Retinal pigment epithelial cell (primary cell): ENCODE measurements around the gene TTC4.

ENCODE experiments used
- DNase-seq: peaks from one replicate; pipeline ENCODE4 v3.0.0-alpha.2; 2010; ENCODE audit warnings: low read depth
- H3K4me3 ChIP-seq: 2 replicates; pipeline ENCODE4 v1.5.1; 2011; ENCODE audit warnings: mild to moderate bottlenecking, low read length, control low read depth, moderate library complexity
- CTCF ChIP-seq: conservative IDR thresholded peaks from 2 replicates; pipeline ENCODE4 v1.5.1; 2011; ENCODE audit warnings: low read depth, low read length, control low read depth, inconsistent platforms

Gene TTC4

DNA sequence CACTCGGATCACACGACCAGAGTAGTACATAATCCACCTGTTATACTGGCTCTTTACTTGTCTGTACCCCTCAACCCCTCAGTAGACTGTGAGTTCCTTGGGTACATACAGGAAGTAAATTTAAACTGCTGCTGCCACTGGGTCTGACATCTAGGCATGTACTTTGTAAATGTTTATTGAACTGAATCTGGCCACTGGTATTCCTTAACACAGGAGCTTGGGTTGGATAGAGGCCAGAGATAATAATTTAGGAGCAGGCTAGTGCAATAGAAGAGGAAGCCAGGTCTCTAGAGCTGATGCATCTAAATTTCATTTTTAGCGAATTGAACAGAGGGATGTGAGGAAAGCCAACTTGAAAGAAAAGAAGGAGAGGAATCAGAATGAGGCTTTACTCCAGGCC is 12.4 kb downstream of the TTC4 start:
- no peak for DNase-seq
- no peak for TF ChIP-seq CTCF
- H3K4me3 ChIP-seq, result no peak overlapping the region

GRCh38 chr1:54736685-54737084 is 21.0 kb downstream of the TTC4 start:
- no peak for TF ChIP-seq CTCF
- DNase-seq, result no peak
- no peak overlapping the region for H3K4me3 ChIP-seq

- no peak overlapping the region for H3K4me3 ChIP-seq
- TF ChIP-seq CTCF, result no peak
- DNase-seq, result no peak
These were observed 22.6 kb downstream of the TTC4 start for GRCh38 chr1:54738244-54738643.

- H3K4me3 ChIP-seq, result no peak overlapping the region
- DNase-seq, result no peak
- no peak for TF ChIP-seq CTCF
These were observed 25.9 kb downstream of the TTC4 start for GRCh38 chr1:54741531-54741930.

- TF ChIP-seq CTCF, result no peak
- no peak for DNase-seq
- H3K4me3 ChIP-seq, result no peak overlapping the region
These were observed 26.6 kb downstream of the TTC4 start for GRCh38 chr1:54742282-54742681.

DNA sequence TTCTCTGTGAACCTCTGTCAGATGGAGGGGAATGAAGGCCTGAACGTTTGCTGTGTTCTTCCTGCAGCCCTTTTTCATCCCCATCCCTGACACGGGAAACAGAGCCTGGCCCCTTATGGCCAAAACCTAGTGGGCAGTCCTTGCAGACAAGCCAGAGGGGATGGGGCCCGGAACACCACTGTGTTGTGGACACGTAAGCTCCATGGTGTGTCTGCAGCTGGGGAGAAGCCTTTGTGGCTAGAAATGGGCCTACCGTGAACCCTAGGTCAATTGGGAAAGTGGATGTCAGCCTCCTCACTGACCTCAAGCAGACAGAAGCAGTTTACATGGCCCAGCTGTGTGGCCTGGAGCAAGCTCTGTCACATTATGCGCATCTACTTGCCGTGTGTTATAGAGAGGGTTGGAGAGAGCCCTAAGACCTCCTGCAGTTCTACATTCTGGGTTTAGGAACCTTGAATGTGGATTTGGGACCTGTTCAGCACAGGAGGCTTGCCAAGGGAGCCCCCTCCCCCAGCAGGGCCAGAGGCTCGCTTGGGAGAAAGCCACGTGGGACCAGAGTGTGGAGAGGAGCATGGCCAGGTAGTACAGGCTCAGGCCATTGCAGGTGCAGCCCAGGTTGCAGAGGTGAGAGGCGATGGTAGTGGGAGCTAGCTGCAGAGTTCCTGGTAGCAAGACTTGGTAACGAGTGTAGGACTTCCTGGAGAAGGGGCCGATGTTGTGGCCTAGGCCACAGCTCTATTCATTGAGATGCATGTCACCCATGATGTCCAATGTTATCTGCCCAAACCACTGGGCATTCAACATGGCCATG is 28.0 kb downstream of the TTC4 start:
- H3K4me3 ChIP-seq, result no peak overlapping the region
- TF ChIP-seq CTCF, result no peak
- no peak for DNase-seq

DNA sequence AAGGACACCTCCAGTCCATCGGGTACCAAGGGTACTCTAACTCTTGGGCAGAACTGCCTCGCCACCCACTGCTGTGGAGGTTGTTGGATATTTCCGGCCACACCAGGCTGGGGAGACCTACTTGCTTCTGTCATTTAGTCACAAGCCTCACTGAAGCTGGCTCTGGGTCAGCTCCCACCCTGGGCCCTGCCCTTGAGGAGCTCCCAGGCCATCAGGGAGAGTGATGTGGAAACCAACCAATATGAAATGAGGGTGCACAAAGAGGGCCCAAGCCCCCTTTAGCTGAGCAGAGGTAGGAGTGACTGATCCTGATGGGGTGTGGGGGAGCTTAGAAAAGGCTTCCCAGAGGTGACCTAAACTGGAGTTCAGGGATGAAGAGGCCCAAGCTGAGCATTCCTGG is 29.0 kb downstream of the TTC4 start:
- no peak for TF ChIP-seq CTCF
- H3K4me3 ChIP-seq, result no peak overlapping the region
- DNase-seq, result no peak
